HG03095 (cell line): Measurements from ENCODE around the gene STK39.
A peak's percentile ranks its signal among the peaks of the same experiment; 100 is the strongest.
"Not testable (repeated sequence)": the region's sequence is repeated elsewhere in the genome, so short reads cannot be mapped to it uniquely, and the experiment has no call there.

Experiments used
- ATAC-seq: cut with Tn5 transposase; IDR thresholded peaks from one replicate; pipeline ENCODE4 v1.9.1; 2021; ENCODE audit warnings: moderate library complexity; ENCODE audit not compliant: unreplicated experiment

Gene STK39

DNA sequence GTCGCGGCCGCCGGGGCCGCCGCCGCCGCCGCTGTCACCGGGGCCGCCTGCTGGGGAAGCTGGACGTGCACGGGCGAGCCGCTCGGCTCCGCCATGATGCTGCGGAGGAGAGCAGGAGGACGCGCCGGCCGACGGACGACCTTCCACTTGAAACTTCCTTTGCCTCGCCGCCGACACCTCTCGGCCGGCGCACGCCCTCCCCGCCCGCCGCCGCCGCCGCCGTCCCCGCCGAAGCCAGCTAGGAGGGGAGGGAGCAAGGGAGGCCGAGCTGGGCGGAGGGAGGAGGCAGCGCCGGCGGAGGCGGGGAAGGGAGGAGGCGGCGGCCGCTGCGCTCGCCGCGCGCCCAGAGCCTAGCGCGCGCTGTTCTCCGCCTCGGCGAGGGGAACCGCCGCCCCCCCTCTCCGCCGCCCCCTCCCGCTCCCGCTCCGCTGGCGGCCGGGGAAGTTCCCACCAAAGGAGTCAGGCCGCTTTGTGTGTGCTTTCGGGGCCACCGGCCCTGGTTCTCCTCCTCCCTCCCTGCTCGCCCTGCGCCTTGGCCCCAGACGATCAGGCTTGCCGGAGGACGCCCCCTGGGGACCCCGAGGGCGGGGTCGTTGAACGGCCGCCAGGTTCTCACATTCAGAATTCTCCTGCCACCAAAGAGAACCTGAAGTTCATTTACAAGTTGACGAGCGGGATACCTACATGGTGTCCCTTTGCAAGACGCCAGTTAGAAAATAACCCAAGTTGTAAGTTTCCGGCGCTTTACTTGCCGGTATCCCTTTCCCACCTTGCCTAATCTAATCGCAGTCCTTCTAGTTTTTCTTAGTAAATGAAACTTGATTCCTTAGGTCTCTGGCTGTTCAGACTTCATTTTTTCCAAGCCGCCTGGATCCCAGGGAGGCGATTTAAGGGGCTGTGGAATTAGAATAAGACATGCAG, at the start of gene STK39:
Gene STK39, minus strand, starts transcription at position 255 of the 921 bp plus-strand sequence. Its CDS starts 160 bp downstream, at position 95.
- peak; percentile 76 for ATAC-seq

DNA sequence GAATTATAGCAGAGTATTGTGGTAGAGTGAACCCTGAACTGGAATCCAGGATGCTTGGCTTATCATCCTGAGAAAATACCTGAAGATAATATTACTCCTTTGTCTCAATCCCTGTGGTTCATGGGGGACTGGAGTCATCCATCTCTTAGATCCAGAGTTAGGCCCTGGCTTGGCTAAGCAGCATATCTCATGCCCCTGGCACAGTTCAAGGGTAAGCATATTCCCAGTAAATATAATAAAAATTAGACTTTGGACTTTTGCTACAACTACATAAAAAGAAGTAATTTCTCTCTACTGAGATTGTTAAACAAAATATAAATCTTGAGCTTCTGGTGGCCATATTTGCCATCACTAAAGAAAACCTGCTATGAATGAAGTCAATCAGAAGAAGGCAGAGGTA, 47.7 kb upstream of the STK39 start:
- ATAC-seq, result no peak

DNA sequence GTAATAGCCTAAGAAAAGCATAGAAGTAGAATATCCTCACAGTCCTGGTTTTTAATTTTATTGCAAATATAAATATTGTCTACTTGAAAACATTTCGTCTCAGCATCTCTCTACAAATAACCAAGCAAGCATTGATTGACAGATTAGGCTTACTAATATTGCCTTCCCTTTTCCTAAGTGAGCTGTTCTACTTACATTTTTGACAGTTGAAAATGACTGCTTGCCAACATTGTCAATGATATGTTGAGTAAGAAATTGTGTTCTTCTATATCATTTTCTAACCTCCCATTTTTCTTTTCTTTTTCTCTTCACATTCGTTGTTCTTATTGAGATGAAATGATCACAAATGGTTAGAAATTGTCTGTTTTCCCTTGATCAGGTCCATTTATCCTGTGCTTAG, 47.0 kb upstream of the STK39 start:
- no peak for ATAC-seq

DNA sequence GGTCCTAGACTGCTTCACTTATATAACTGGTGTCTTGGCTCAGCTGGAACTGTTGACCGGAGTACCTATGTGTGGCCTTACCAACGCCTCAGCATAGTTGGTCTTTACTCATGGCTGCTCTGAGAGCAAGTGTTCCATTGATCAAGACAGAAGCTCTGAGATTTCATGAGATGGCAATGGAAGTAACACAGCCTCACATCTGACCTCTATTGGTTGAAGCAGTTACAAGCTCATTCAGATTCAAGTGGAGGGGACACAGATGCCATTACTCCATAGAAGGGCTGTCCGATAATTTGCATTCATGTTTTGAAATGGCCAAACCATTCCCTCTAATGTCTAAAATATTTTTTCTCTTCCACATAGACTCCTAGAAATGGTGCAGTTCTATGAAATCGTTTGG, 46.4 kb upstream of the STK39 start:
- no peak for ATAC-seq

DNA sequence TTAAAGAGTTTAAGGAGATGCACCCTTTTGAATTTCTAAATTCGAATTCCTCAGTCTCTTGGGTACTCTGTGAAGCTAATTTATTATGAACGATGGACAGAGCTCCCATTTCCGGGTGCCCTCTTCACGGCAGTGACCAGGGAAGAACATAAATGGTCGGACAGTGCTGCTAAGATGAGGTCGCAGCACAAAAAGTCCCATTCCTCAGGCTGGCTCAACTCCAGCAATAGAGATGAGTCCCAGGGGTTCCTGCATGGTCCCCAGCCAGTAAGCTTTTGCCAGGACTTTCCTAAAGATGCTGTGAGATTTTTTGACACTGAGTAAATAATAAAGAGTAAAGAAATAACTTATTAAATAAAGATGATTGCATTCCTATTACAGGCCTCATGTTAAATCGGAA, 43.0 kb upstream of the STK39 start:
- no peak for ATAC-seq

DNA sequence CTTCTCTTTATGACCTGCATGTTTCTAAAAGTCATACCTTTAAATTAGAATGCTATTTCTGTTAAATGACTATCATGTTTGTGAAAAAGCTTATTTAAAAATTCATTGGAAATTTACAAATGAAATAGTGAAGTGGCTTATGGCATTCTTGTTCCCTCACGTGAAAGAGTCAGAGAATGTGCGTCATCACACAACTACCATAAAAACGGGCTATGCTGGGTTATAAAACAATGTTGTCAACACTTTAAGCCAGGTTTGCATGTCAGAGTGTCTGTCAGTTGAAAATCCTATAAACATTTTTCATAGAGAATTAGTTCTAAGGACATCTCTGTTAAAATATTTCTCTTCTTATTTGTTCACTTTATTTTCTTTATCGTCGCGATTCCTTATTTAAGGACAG, 42.5 kb upstream of the STK39 start:
- no peak for ATAC-seq

DNA sequence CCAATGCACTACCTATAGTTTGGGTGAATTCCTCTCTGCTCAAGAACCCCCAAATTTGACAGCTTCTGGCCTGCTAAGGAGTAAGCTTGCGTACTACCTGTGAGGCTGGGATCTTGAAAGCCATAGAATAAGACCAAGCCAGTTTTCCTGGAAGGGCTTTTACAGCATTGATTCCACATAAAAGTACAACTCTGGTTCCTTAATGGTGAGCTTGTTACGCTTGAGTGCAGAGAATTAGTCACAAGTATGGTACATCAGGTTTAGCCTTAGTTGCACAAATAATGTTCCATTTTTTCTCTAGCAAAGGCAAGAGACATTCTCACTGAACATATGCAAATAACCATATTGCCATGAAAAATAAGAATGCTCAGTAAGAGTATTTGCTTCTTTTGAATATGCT, 39.1 kb upstream of the STK39 start:
- ATAC-seq, result no peak

DNA sequence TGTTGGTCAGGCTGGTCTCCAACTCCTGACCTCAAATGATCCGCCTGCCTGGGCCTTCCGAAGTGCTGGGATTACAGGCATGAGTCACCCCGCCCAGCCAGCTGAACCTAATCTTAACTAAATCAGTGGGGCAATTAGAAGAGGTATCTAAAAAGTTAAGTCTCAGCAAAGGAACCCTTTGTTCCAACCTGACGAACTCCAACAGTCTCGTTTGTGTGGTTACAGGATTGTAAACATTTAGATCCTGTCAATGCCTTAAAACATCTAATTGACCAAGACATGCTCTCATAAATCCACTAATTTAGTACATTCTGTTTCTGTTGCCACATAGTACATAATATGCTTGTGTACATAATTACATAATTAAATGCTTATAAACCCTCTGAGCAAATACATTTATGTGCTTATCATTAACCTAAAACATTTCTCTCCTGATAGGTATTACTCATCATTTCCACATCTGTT, 31.1 kb upstream of the STK39 start:
- no peak for ATAC-seq

DNA sequence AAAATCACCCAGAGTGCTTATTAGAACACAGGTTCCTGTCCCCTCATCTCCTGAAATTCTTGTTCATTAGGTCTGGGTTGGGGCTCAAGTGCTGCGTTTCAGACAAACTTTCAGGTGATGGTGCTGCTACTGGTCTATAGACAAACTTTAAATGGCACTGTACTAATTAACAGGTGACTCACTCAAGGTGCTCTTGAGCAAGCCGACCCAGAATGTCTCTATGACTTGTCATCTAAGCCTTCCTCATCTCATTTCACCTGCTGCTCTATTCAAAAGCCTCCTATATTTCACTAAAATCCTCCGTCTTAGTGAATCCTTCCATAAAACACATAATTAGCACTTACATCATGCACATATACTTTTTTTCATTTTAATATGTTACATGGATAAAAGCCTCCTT, 29.9 kb upstream of the STK39 start:
- no peak for ATAC-seq

DNA sequence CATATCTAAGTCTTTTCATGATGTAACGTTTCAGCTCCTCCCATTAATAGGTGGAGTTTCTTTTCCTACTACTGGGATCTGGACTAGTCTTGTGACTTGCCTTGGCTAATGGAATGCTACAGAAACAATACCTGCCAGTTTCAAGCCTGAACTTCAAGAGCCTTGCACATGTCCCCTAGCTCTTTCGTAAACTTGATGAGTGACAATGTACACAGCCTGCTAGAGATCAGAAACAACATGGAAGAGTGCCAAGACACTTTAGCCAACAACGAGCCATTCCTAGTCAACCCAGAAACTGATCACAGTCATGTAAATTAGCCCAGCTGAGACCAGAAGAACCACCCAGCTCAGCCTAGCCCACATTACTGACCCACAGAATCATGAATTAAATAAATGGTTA, 24.8 kb upstream of the STK39 start:
- ATAC-seq, result no peak

DNA sequence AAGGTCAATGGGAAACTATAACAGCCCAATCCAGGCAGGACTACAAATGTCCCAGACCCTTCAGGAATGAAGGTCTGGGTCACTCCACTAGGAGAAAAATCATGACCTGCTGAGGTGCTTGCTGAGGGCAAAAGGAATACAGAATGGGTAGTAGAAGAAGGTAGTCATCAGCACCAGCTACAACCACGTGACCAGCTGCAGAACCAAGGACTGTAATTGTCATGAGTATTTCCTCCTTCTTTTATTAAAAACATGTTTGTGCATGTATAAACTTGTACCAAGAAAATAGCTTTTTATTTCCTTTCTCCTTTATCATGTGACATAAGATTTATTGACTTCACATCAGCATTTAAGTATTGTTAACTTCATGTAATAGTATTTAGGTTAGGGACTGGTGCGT, 15.5 kb upstream of the STK39 start:
- ATAC-seq, result not testable (repeated sequence)

DNA sequence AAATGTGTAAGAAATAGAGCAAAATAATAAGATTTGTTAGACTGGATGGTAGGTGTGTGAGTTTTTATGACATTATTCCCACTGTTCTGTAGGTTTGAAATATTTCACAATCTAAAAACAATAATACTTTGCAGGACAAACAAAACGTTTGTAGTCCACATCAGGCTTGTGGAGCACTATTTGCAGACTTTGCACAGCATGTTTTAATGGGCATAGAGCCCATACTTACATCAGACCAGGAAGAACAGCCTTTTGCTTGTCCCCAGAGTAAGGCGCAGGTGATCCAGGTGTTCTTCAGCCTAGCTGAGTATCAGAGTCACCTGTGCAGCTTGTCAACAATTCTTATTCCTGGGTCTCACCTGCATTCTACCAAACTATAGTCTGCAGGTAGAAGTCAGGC, 9.1 kb upstream of the STK39 start:
- no peak for ATAC-seq

DNA sequence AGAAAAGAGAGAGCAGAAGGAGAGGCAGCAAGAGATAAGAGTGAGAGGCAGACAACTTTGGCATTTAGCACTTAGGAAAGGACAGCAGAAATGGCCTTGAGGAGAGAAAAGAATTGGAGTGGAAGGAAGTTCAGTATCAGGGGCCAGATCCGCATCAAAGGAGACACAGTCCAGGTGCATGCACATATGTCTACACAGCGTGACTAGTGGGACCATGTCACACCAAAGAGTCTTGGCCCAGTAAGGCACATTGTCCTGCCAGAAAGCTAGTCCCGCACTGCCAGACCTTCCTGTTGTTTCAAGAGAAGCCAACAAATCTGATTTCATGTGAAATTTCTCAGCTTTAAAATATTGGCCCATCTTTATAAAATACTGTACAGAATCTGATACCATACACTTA, 8.5 kb upstream of the STK39 start:
- no peak for ATAC-seq

DNA sequence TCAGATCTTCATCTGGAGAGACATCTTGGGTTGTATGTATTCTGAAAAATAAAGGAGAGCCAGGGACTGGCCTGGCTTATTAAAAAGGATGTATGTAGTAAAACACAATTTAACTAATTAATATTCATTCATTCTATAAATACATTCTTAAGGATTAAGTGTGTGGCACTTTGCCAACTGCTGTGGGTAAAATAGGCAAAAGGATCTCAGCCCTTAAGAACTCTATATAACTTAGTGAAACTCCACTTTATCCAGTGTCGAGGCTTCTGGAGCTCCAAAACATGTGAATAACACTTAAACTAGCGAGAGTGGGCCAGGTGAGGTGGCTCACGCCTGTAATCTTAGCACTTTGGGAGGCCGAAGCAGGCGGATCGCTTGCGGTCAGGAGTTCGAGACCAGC, 7.7 kb upstream of the STK39 start:
- no peak for ATAC-seq

DNA sequence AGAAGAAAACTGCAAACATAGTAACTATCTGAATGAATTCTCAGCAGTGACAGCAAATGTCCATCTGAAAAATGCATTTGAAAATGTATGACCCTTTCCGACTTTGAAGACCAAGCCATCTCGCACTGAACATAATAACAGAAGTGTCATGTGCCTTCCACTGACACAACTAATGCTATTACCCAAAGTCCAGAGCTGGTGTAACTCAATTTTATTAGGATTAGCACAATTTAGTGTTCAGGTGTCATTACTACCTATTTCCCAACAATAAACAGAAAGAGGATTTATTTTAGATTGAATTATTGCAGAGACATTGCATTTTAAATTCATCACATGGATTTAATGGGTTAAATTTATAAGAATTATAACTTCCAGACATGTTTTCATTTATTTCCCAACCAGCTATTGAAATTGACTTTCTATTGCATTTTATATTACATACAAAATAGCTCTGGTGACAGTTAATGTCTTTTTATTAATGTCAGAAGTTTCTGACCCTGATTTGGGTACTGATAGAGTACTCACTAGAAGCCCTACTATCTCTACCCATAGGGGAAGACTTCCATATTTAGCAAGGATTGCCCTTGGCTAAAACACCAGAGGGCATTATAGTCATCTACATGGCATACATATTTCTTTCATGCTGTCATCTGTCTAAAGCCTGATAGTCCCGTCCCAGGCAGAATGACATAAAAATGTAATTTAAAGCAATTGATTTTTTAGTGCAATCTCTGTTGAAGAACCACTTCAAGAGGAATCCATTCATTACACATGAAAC, 7.0 kb upstream of the STK39 start:
- ATAC-seq, result no peak

DNA sequence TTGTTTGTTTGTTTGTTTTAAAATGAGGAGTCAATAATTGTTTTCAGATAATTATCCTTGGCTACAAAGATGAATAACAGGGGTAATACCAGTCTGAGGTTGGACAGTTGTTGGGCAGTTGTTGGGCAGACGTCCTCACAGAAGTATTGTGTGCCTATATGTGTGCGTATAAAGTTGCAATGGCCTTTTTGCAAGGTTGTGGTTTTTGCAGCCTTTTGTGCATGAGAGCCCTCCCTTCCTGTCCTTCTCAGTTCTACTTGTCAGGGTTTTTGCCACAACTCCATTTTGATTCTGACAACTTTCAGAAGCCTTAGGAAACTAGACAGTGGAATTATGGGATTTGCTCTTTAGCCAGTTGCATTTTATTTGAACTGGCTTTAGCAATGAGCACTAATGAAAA, 6.0 kb upstream of the STK39 start:
- ATAC-seq, result no peak

DNA sequence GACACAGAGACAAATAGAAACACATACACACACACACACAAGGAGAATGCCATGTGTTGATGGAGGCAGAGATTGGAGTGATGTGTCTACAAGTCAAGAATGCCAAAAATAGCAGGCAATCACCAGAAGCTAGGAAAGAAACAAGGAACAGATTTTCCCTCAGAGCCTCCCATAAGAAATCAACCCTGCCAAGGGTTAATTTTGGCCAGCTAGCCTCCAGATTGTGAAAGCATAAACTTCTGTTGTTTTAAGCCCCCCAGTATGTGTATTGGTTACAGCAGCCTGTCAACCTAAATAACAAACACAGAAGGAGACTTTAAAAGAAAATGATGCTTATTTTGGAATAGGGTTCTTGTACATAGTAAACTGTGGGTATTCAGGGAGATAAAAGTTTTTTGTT, 5.6 kb upstream of the STK39 start:
- ATAC-seq, result no peak

DNA sequence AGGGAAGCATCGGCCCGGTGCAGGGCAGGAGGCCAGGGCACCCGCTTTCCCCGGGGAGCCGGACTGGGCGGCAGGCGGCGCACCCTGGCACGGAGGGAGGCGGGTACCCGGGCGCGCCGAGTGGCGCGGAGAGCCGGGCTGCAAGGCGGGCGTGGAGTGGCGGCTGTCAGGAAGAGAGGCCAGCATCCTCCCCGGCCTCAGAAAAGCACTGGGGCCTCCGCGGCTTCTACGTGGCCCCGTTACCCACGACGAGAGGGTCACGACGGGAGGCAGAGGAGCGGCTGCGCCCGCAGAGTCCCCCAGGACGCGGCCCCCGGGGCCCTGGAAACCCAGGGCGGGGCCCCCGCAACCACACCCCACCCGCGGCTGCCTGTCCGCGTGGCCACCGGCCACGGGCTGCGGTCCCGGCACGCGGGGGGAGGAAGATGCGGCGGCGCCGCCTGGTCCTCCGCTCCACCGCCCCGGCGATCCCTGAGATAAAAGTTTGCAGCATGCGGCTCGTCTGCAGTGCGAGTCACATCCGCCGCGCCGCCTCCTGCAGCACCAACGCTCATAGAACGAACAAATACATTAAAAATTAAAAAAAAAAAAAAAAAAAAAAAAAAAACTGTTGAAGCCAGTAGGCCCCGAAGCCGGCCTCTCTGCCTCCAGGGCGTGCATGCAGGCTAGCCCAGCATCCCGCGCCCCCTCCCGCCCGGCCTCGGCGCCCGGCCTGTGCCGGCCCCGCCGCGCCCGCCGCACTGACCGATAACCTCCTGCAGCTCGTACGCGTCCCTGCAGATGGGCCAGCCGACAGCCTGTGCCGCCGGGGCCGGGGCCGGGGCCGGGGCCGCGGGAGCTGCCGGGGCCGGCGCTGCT, 683 bp downstream of the STK39 start:
- peak; percentile 50 for ATAC-seq

DNA sequence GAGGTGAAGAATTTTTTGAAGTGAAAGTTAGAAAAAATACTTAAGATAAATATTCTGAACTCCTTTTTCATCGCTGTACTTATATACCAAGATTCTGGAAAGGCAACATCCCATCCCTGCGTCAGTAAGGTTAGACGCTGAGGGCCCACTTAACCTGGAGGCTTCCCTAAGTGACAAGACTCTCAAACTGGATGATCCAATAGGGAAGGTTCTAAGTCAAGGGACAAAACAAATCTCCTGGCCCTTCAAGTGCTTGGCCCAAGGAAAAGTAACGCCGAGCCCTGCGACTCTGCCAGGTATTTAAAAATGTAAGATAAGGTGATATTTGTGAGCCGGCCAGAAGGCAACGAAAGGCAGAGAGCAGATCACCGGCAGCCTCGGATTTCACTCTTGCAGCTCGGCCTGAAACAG, 1.3 kb downstream of the STK39 start:
- no peak for ATAC-seq

DNA sequence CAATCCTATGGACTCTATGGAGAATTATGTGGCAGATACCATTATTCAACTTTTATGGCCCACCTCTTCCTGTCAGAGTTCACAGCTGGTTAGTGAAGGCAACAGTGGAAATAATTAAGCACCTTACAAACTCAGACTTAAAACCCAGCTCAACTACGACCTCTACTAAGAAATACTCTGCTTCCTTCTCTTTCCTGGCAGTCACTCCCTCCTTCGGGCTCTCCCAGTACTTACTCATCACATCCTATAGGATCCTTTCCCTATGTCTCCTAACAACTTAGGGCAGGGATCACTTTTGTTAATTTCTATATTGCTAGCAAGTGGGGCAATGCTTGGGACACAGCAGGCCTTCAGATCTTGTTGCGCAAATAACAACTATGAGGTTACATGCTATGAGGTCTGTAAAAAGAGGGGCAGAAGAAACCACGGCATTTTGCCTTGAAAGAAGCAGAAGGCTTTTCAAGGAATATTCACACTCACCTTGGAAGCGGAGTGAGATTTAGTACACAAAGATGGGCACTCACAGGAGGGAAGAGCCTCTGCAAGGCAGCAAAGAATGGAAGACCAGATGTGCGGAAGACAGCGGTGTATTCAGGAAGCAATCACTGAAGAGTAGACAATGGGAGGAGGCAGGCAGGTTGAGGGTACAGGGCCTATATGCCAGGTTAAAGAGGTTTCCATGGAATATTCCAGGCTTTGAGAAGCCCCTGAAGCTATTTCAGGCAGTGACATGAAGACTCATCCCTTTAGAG, 2.1 kb downstream of the STK39 start:
- no peak for ATAC-seq
